IMR-90 (cell line): ENCODE data around the gene OR51B2. TPM values are rescaled to one million over a fixed set of nuclear protein-coding genes. Genes with fewer than 3 reads are reported as not detected.
A peak's percentile ranks its signal among the peaks of the same experiment; 100 is the strongest.

ENCODE experiments used
- ATAC-seq: fragments of 200-7000 bp; cut with Tn5 transposase; 2 replicates; pipeline ENCODE4 v1.9.1; 2020; ENCODE audit warnings: low read depth, mild to moderate bottlenecking, moderate library complexity
- BruUV-seq: library from RNA; stranded (reverse); fragments of 400-500 nt; replicated peaks from 2 replicates; lab custom pipeline; 2021; lab: Mats Ljungman, UMichigan
- CTCF ChIA-PET: fragments of 300-600 bp; formaldehyde crosslinking; extraction: SDS; loops from one replicate; lab custom pipeline; 2021; ENCODE audit warnings: antibody characterized with exemption; lab: Yijun Ruan, JAX
- POLR2A ChIA-PET: fragments of 300-600 bp; sonication (Branson Sonifier 250); formaldehyde crosslinking; loops from one replicate; lab custom pipeline; 2022; ENCODE audit warnings: antibody characterized with exemption; ENCODE audit not compliant: unreplicated experiment; lab: Charles Lee
- DNase-seq: peaks from one replicate; pipeline ENCODE4 v3.0.0; 2013
- H2AFZ ChIP-seq: replicated peaks from 2 replicates; pipeline ENCODE3; 2013; ENCODE audit warnings: low read length, mild to moderate bottlenecking; ENCODE audit not compliant: poor library complexity
- H2AK5ac ChIP-seq: 2 replicates; pipeline ENCODE4 v1.6.1; 2013; ENCODE audit warnings: low read depth, low read length, inconsistent platforms
- H2AK9ac ChIP-seq: replicated peaks from 2 replicates; pipeline ENCODE3; 2013; ENCODE audit warnings: mild to moderate bottlenecking, low read depth, low read length, moderate library complexity; ENCODE audit not compliant: poor library complexity
- H2BK120ac ChIP-seq: 2 replicates; pipeline ENCODE4 v1.6.1; 2013; ENCODE audit warnings: low read depth, low read length, inconsistent platforms
- H2BK15ac ChIP-seq: 3 replicates; pipeline ENCODE4 v1.6.1; 2013; ENCODE audit warnings: low read depth, low read length, inconsistent platforms
- H2BK20ac ChIP-seq: 2 replicates; pipeline ENCODE4 v1.6.1; 2013; ENCODE audit warnings: low read depth, mild to moderate bottlenecking, inconsistent platforms, low read length, moderate library complexity
- H2BK5ac ChIP-seq: 2 replicates; pipeline ENCODE4 v1.6.1; 2013; ENCODE audit warnings: mild to moderate bottlenecking, low read depth, low read length, inconsistent platforms; ENCODE audit not compliant: poor library complexity, severe bottlenecking
- H3K14ac ChIP-seq: replicated peaks from 2 replicates; pipeline ENCODE4 v1.6.1; 2013; ENCODE audit warnings: low read depth, low read length, inconsistent platforms
- H3K18ac ChIP-seq: 2 replicates; pipeline ENCODE4 v1.6.1; 2013; ENCODE audit warnings: low read depth, low read length, control low read depth
- H3K23ac ChIP-seq: 2 replicates; pipeline ENCODE4 v1.6.1; 2013; ENCODE audit warnings: low read depth, low read length, inconsistent platforms
- H3K27ac ChIP-seq: 2 replicates; pipeline ENCODE4 v1.5.1; 2013; ENCODE audit warnings: mild to moderate bottlenecking, control low read depth, low read length; ENCODE audit not compliant: insufficient read depth
- H3K27me3 ChIP-seq: 2 replicates; pipeline ENCODE4 v1.6.1; 2013; ENCODE audit warnings: low read length; ENCODE audit not compliant: control insufficient read depth, insufficient read depth
- H3K36me3 ChIP-seq: 2 replicates; pipeline ENCODE4 v1.6.1; 2013; ENCODE audit warnings: low read length, mixed read lengths; ENCODE audit not compliant: control insufficient read depth, insufficient read depth
- H3K4ac ChIP-seq: 2 replicates; pipeline ENCODE4 v1.6.1; 2013; ENCODE audit warnings: low read depth, low read length, inconsistent platforms
- H3K4me1 ChIP-seq: 2 replicates; pipeline ENCODE4 v1.6.1; 2013; ENCODE audit warnings: low read length, mixed read lengths; ENCODE audit not compliant: control insufficient read depth, insufficient read depth
- H3K4me2 ChIP-seq: 2 replicates; pipeline ENCODE4 v1.6.1; 2013; ENCODE audit warnings: low read depth, mild to moderate bottlenecking, control low read depth, low read length, moderate library complexity
- H3K4me3 ChIP-seq: 2 replicates; pipeline ENCODE4 v1.5.1; 2013; ENCODE audit warnings: low read depth, mild to moderate bottlenecking, control low read depth, low read length, moderate library complexity; ENCODE audit not compliant: insufficient read depth
- H3K56ac ChIP-seq: 2 replicates; pipeline ENCODE4 v1.6.1; 2013; ENCODE audit warnings: low read length, inconsistent platforms; ENCODE audit not compliant: insufficient read depth; ENCODE audit errors: extremely low read depth
- H3K79me1 ChIP-seq, 2 experiments: 2 replicates each; pipeline ENCODE4 v1.6.1; 2013; ENCODE audit warnings: low read length in 2 of 2, inconsistent platforms in 1 of 2, low read depth in 1 of 2
- H3K9ac ChIP-seq: 2 replicates; pipeline ENCODE4 v1.6.1; 2013; ENCODE audit warnings: low read depth, low read length, control low read depth
- H3K9me1 ChIP-seq: 2 replicates; pipeline ENCODE4 v1.6.1; 2013; ENCODE audit warnings: low read length, inconsistent platforms; ENCODE audit not compliant: insufficient read depth
- H3K9me3 ChIP-seq: 2 replicates; pipeline ENCODE4 v1.6.1; 2013; ENCODE audit warnings: low read length; ENCODE audit not compliant: control insufficient read depth, insufficient read depth
- H4K20me1 ChIP-seq: 2 replicates; pipeline ENCODE4 v1.6.1; 2013; ENCODE audit warnings: low read length, inconsistent platforms; ENCODE audit not compliant: insufficient read depth
- H4K5ac ChIP-seq: 2 replicates; pipeline ENCODE4 v1.6.1; 2013; ENCODE audit warnings: mild to moderate bottlenecking, low read depth, low read length, control low read depth
- H4K8ac ChIP-seq, 2 experiments: 2 replicates each; pipeline ENCODE4 v1.6.1; 2013; ENCODE audit warnings: low read depth in 2 of 2, low read length in 2 of 2, control low read depth in 1 of 2, inconsistent platforms in 1 of 2
- H4K91ac ChIP-seq: 2 replicates; pipeline ENCODE4 v1.6.1; 2013; ENCODE audit warnings: low read depth, low read length, inconsistent platforms; ENCODE audit not compliant: insufficient read depth
- POLR2A ChIP-seq: IDR thresholded peaks from 2 replicates; pipeline ENCODE4 v1.6.1; 2012; ENCODE audit warnings: mild to moderate bottlenecking, low read depth, low read length
- RFX5 ChIP-seq: IDR thresholded peaks from 2 replicates; pipeline ENCODE4 v1.8.0; 2012; ENCODE audit warnings: low read depth, mild to moderate bottlenecking, low read length, moderate library complexity
- WGBS, 2 experiments: methylation state at CpG; one replicate each; pipeline versions ENCODE4 v1.1.5 to v1.1.7; 2013; ENCODE audit warnings: missing lambda C conversion rate in 2 of 2; ENCODE audit not compliant: insufficient read length in 1 of 2; ENCODE audit errors: extremely low coverage in 2 of 2; 5-methylcytosine and 5-hydroxymethylcytosine counted together
- dilution Hi-C: fragments of 300-500 bp; cut with HindIII; formaldehyde crosslinking; loops from one replicate; pipeline ENCODE4 v1.14.3; 2018; ENCODE audit warnings: low sequenced_read_pairs; ENCODE audit not compliant: unreplicated experiment
- in situ Hi-C: fragments of 300-500 bp; cut with MboI; formaldehyde crosslinking; loops from 3 replicates; pipeline ENCODE4 v1.14.3; 2019; ENCODE audit warnings: low sequenced_read_pairs, inconsistent platforms, mixed read lengths
- intact Hi-C: fragments of 100-400 bp; cut with micrococcal nuclease; formaldehyde crosslinking; loops from 2 replicates; pipeline ENCODE4 v1.10.0; 2022
- polyA plus RNA-seq, 3 experiments: library from polyadenylated mRNA; depleted of rRNA; stranded (reverse); fragments of >200 nt; gene quantifications; 2 replicates each; pipeline ENCODE4 v1.2.3, GENCODE V29; 2012; ENCODE audit warnings: low replicate concordance in 1 of 3
- total RNA-seq: library from RNA; depleted of rRNA; stranded (reverse); fragments of >200 nt; gene quantifications from 2 replicates; pipeline ENCODE4 v1.2.3, GENCODE V29; 2012

The OR51B2 gene
- total and polyA plus RNA-seq, 2 of the 4 experiments (the other 2 are of a cell fraction) = not detected

DNA sequence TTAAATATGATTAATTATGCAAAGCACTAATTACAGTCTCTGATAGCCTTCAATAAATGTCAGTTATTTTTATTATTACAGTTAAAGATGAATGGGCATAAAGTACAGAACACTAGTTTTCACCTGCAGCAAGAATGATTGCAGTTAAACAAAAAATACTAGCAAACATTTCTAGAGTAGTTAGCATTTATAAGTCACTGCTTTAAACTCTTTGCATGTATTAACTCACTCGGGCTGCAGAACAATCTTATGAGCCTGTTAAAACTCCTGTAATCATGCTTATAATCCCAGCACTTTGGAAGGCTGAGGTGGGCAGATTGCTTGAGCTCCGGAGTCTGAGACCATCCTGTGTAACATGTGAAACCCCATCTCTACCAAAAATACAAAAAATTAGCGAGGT, 37.2 kb downstream of the OR51B2 start:
- no CpG with 5 or more reads among the region's 3 CpGs for WGBS, 2 experiments
- H3K79me1 ChIP-seq = no peaks in the 10 kb centered on the region

More for the DNA sequence above, 37.2 kb downstream of the OR51B2 start:
- Histone ChIP-seq H3K9me1 (no peaks in the 10 kb centered on the region; the same call in 1 of the 2 replicates), H4K20me1 (no peaks in the 10 kb centered on the region), H3K4me1 (peaks cover 11% of the 10 kb centered on the region; the same call in 1 of the 2 replicates), H3K9ac (no peak overlapping the region), H2AK9ac (no peak overlapping the region), H3K9me3 (no peaks in the 10 kb centered on the region), H2BK15ac (peak overlapping the region; percentile 94; the same call in 2 of the 3 replicates), H2BK120ac (peak overlapping the region; percentile 90), H3K36me3 (no peaks in the 10 kb centered on the region), H2BK5ac (peak overlapping the region; percentile 88), H3K27ac (peak overlapping the region; percentile 62), H3K27me3 (no peaks in the 10 kb centered on the region), H2AFZ (no peak overlapping the region), H4K8ac (peak overlapping the region; percentile 88 to 93; a peak in 3 of 4 replicates), H3K56ac (no peak overlapping the region; the same call in 1 of the 2 replicates), H3K23ac (peak overlapping the region; percentile 82), H3K18ac (peak overlapping the region; percentile 96; the same call in 1 of the 2 replicates), H4K5ac (peak overlapping the region; percentile 93), H4K91ac (peak overlapping the region; percentile 93), H3K4me2 (no peak overlapping the region), H2AK5ac (peak overlapping the region; percentile 85; the same call in 1 of the 2 replicates), H3K4ac (peak overlapping the region; percentile 95), H2BK20ac (peak overlapping the region; percentile 97), H3K14ac (peak overlapping the region; percentile 87), H3K4me3 (no peak overlapping the region)
- intact Hi-C loops (no loop called here), in situ Hi-C loops (loop anchor here (10.0 kb wide), 1 partner anchor 78 kb away; no protein-coding TSS in a partner anchor), dilution Hi-C loops (no loop called here)
- no peak for ATAC-seq
- no TSS peak for BruUV-seq
- CTCF ChIA-PET = no interaction called here
- TF ChIP-seq POLR2A (no peak), RFX5 (no peak)
- DNase-seq = no peak
- POLR2A ChIA-PET = no interaction called here
